ENCODE results near the gene LEMD3. TPM values are rescaled to one million over a fixed set of nuclear protein-coding genes. Genes with fewer than 3 reads are reported as not detected.

Gene LEMD3
- total RNA-seq, 1 experiment from 2014 or later = 46.8 TPM

- BruUV-seq (replicated peaks) = no TSS peak
- Mint-ChIP-seq H3K27me3 (ENCODE audit: unreplicated experiment) (peaks cover 4% of the 10 kb centered on the region), H3K4me1 (ENCODE audit: low read depth, unreplicated experiment) (peaks cover 11% of the 10 kb centered on the region), H3K27ac (ENCODE audit: unreplicated experiment) (no peak overlapping the region), H3K4me3 (ENCODE audit: low read depth, unreplicated experiment) (no peak overlapping the region), H3K9me3 (ENCODE audit: low read depth, unreplicated experiment) (no peaks in the 10 kb centered on the region), H3K36me3 (ENCODE audit: insufficient read depth, unreplicated experiment) (no peaks in the 10 kb centered on the region)
- DNase-seq = no peak
- intact Hi-C loops (cut with micrococcal nuclease; ENCODE audit: unreplicated experiment) = no loop called here
- CTCF ChIA-PET = interaction anchor here (0.6 kb wide), 1 partner anchor 48 kb away, joined by 4 read pairs; no protein-coding TSS in a partner anchor
- no peak for TF ChIP-seq CTCF (IDR thresholded peaks at IDR 0.05; ENCODE audit: unreplicated experiment)
These were observed 22.0 kb upstream of the LEMD3 start for GRCh38 chr12:65147312-65147905.

- no peaks in the 10 kb centered on the region for H3K27me3 Mint-ChIP-seq (ENCODE audit: unreplicated experiment)
- CTCF ChIA-PET = no interaction called here
- H3K9me3 Mint-ChIP-seq (ENCODE audit: low read depth, unreplicated experiment) = no peaks in the 10 kb centered on the region
- intact Hi-C loops (cut with micrococcal nuclease; ENCODE audit: unreplicated experiment) = no loop called here
- no peak for DNase-seq
- H3K4me1 Mint-ChIP-seq (ENCODE audit: low read depth, unreplicated experiment) = peaks cover 11% of the 10 kb centered on the region
- no peak overlapping the region for H3K4me3 Mint-ChIP-seq (ENCODE audit: low read depth, unreplicated experiment)
- no peak overlapping the region for H3K27ac Mint-ChIP-seq (ENCODE audit: unreplicated experiment)
- TF ChIP-seq CTCF (IDR thresholded peaks at IDR 0.05; ENCODE audit: unreplicated experiment) = no peak
- no TSS peak for BruUV-seq (replicated peaks)
- no peaks in the 10 kb centered on the region for H3K36me3 Mint-ChIP-seq (ENCODE audit: insufficient read depth, unreplicated experiment)
These were observed 17.4 kb upstream of the LEMD3 start for GRCh38 chr12:65152012-65152411.

GRCh38 chr12:65152596-65152995, 16.8 kb upstream of the LEMD3 start:
- no peaks in the 10 kb centered on the region for H3K36me3 Mint-ChIP-seq (ENCODE audit: insufficient read depth, unreplicated experiment)
- peaks cover 11% of the 10 kb centered on the region for H3K4me1 Mint-ChIP-seq (ENCODE audit: low read depth, unreplicated experiment)
- H3K27ac Mint-ChIP-seq (ENCODE audit: unreplicated experiment) = no peak overlapping the region
- no peak overlapping the region for H3K4me3 Mint-ChIP-seq (ENCODE audit: low read depth, unreplicated experiment)
- intact Hi-C loops (cut with micrococcal nuclease; ENCODE audit: unreplicated experiment) = no loop called here
- TF ChIP-seq CTCF (IDR thresholded peaks at IDR 0.05; ENCODE audit: unreplicated experiment) = no peak
- CTCF ChIA-PET = no interaction called here
- H3K9me3 Mint-ChIP-seq (ENCODE audit: low read depth, unreplicated experiment) = no peaks in the 10 kb centered on the region
- no TSS peak for BruUV-seq (replicated peaks)
- no peaks in the 10 kb centered on the region for H3K27me3 Mint-ChIP-seq (ENCODE audit: unreplicated experiment)
- no peak for DNase-seq

- Mint-ChIP-seq H3K4me3 (ENCODE audit: low read depth, unreplicated experiment) (no peak overlapping the region), H3K27me3 (ENCODE audit: unreplicated experiment) (peaks cover 11% of the 10 kb centered on the region), H3K9me3 (ENCODE audit: low read depth, unreplicated experiment) (no peaks in the 10 kb centered on the region), H3K36me3 (ENCODE audit: insufficient read depth, unreplicated experiment) (no peaks in the 10 kb centered on the region), H3K27ac (ENCODE audit: unreplicated experiment) (no peak overlapping the region), H3K4me1 (ENCODE audit: low read depth, unreplicated experiment) (peaks cover 11% of the 10 kb centered on the region)
- no peak for TF ChIP-seq CTCF (IDR thresholded peaks at IDR 0.05; ENCODE audit: unreplicated experiment)
- no peak for DNase-seq
- BruUV-seq (replicated peaks) = no TSS peak
- intact Hi-C loops (cut with micrococcal nuclease; ENCODE audit: unreplicated experiment) = no loop called here
- CTCF ChIA-PET = no interaction called here
These were observed 13.6 kb upstream of the LEMD3 start for GRCh38 chr12:65155784-65156183.
